GM21825 (cell line): Measurements from ENCODE around the gene ZNF585A.
A peak's percentile ranks its signal among the peaks of the same experiment; 100 is the strongest.
"Not testable (repeated sequence)": the region's sequence is repeated elsewhere in the genome, so short reads cannot be mapped to it uniquely, and the experiment has no call there.

Source experiments
- ATAC-seq: cut with Tn5 transposase; IDR thresholded peaks from one replicate; pipeline ENCODE4 v1.9.1; 2021; ENCODE audit warnings: mild to moderate bottlenecking, moderate library complexity; ENCODE audit not compliant: unreplicated experiment

ZNF585A gene

GRCh38 chr19:37172368-37173366, at the start of gene ZNF585A:
ZNF585A (minus strand) TSS chr19:37172695; CDS start chr19:37169910, 2,785 bp downstream.
- peak; percentile 92 for ATAC-seq

- no peak for ATAC-seq
These were observed 48.6 kb upstream of the ZNF585A start for GRCh38 chr19:37221136-37221535.

GRCh38 chr19:37220383-37220782, 47.9 kb upstream of the ZNF585A start:
- no peak for ATAC-seq

- no peak for ATAC-seq
These were observed 46.1 kb upstream of the ZNF585A start for GRCh38 chr19:37218592-37218935.

- peak; percentile 86 for ATAC-seq
These were observed 45.5 kb upstream of the ZNF585A start, which contains the start of gene ZNF383 for GRCh38 chr19:37217775-37218591. ZNF383 (plus strand) TSS chr19:37218214; CDS start chr19:37230454, 12,240 bp downstream.

GRCh38 chr19:37217480-37217774, 44.9 kb upstream of the ZNF585A start:
- ATAC-seq: no peak

- ATAC-seq: no peak
These were observed 25.3 kb upstream of the ZNF585A start for GRCh38 chr19:37197768-37198167.

GRCh38 chr19:37197115-37197514, 24.6 kb upstream of the ZNF585A start:
- ATAC-seq: not testable (repeated sequence)

- ATAC-seq: not testable (repeated sequence)
These were observed 22.8 kb upstream of the ZNF585A start for GRCh38 chr19:37195248-37195647.

GRCh38 chr19:37186071-37186470, 13.6 kb upstream of the ZNF585A start:
- not testable (repeated sequence) for ATAC-seq

- ATAC-seq: no peak
These were observed 6.9 kb downstream of the ZNF585A start for GRCh38 chr19:37165635-37166034.

- ATAC-seq: no peak
These were observed 12.3 kb downstream of the ZNF585A start for GRCh38 chr19:37160153-37160552.

- no peak for ATAC-seq
These were observed 24.3 kb downstream of the ZNF585A start for GRCh38 chr19:37148214-37148613.

GRCh38 chr19:37136111-37136510, 36.4 kb downstream of the ZNF585A start:
- ATAC-seq: no peak

- ATAC-seq: no peak
These were observed 43.7 kb downstream of the ZNF585A start for GRCh38 chr19:37128821-37129177.

GRCh38 chr19:37127999-37128820, 44.3 kb downstream of the ZNF585A start:
- no peak for ATAC-seq

- ATAC-seq: not testable (repeated sequence)
These were observed 50.4 kb downstream of the ZNF585A start for GRCh38 chr19:37122093-37122492.

GRCh38 chr19:37114001-37114400, 58.5 kb downstream of the ZNF585A start:
- no peak for ATAC-seq

- not testable (repeated sequence) for ATAC-seq
These were observed 60.7 kb downstream of the ZNF585A start for GRCh38 chr19:37111753-37112152.

GRCh38 chr19:37104135-37104534, 68.4 kb downstream of the ZNF585A start:
- not testable (repeated sequence) for ATAC-seq

GRCh38 chr19:37098570-37098969, 73.9 kb downstream of the ZNF585A start:
- ATAC-seq: no peak
